ENCODE results near the gene CGNL1. TPM values are rescaled to one million over a fixed set of nuclear protein-coding genes. Genes with fewer than 3 reads are reported as not detected.

CGNL1 gene
- total RNA-seq, 1 experiment from 2014 or later = 34.6 TPM

GRCh38 chr15:57583282-57583681, 207.0 kb downstream of the CGNL1 start:
- Histone ChIP-seq H4K8ac (replicated peaks; ENCODE audit: insufficient read length, low read depth, low read length) (no peak overlapping the region), H3K14ac (ENCODE audit: insufficient read depth, low read length) (no peak overlapping the region), H4K20me1 (ENCODE audit: control insufficient read depth, insufficient read depth, insufficient read length) (no peaks in the 10 kb centered on the region), H3K23me2 (ENCODE audit: insufficient read length, low read depth, low read length, poor library complexity, severe bottlenecking) (no peaks in the 10 kb centered on the region), H2BK20ac (ENCODE audit: low read depth, low read length, poor library complexity, severe bottlenecking) (no peak overlapping the region), H3K79me2 (ENCODE audit: insufficient read depth, low read length) (no peaks in the 10 kb centered on the region), H2BK12ac (ENCODE audit: insufficient read length, low read depth, low read length) (no peak overlapping the region), H3K27ac (ENCODE audit: insufficient read length, low read depth, low read length) (no peak overlapping the region), H4K5ac (ENCODE audit: insufficient read length, low read depth, low read length) (no peak overlapping the region), H3K18ac (ENCODE audit: insufficient read length, low read depth, low read length) (no peak overlapping the region), H3K9me3 (ENCODE audit: control insufficient read depth, low read depth, low read length) (no peaks in the 10 kb centered on the region), H3K9ac (ENCODE audit: extremely low read depth, insufficient read length, low read length) (no peak overlapping the region), H3T11ph (ENCODE audit: low read length) (no peak overlapping the region), H3K4ac (ENCODE audit: low read depth, low read length) (no peak overlapping the region), H2BK5ac (ENCODE audit: insufficient read length, low read length) (no peak overlapping the region), H3K27me3 (ENCODE audit: insufficient read depth, low read length) (no peaks in the 10 kb centered on the region), H3K4me2 (ENCODE audit: insufficient read depth, insufficient read length, low read length) (no peak overlapping the region), H2BK15ac (ENCODE audit: low read depth, low read length) (no peak overlapping the region), H2AK5ac (ENCODE audit: insufficient read length, low read length) (no peak overlapping the region), H3K56ac (ENCODE audit: insufficient read length, low read depth, low read length) (no peak overlapping the region), H2AFZ (ENCODE audit: low read length) (no peak overlapping the region), H4K91ac (ENCODE audit: insufficient read length, low read depth, low read length) (no peak overlapping the region), H3K79me1 (ENCODE audit: insufficient read depth, low read depth, low read length, poor library complexity, severe bottlenecking) (no peaks in the 10 kb centered on the region), H3K4me1 (ENCODE audit: insufficient read depth, low read length) (no peaks in the 10 kb centered on the region), H3K23ac (ENCODE audit: insufficient read length, low read depth, low read length) (no peak overlapping the region), H2BK120ac (ENCODE audit: low read depth, low read length, poor library complexity, severe bottlenecking) (no peak overlapping the region)
- Mint-ChIP-seq H3K9me3 (peaks cover 6 to 7% of the 10 kb centered on the region in 2 experiments), H3K27ac (no peak overlapping the region), H3K27me3 (ENCODE audit: low read depth) (peaks cover 7% of the 10 kb centered on the region), H3K36me3 (ENCODE audit: insufficient read depth in 1 of 3, low read depth in 3 of 3) (peaks cover 0 to 4% (median 0%) of the 10 kb centered on the region in 3 experiments; a peak in 2 of 7 replicates), H3K4me1 (no peaks in the 10 kb centered on the region), H3K4me3 (no peak overlapping the region)
- no peak for DNase-seq
- WGBS (ENCODE audit: extremely low coverage, insufficient read length, low lambda C conversion rate) = no CpG with 5 or more reads among the region's 2 CpGs
- TF ChIP-seq CTCF (conservative IDR thresholded peaks at IDR 0.05) = no peak
